Dedifferentiated amniotic fluid mesenchymal stem cell (primary cell): Measurements from ENCODE around the gene MSL1.

Experiments used
- DNase-seq: peaks from one replicate; pipeline ENCODE4 v3.0.0-alpha.2; 2016; ENCODE audit errors: extremely low spot score

MSL1 gene

GRCh38 chr17:40090237-40091119 is 31.3 kb upstream of the MSL1 start:
- DNase-seq = no peak

GRCh38 chr17:40091691-40092397 is 29.9 kb upstream of the MSL1 start:
- no peak for DNase-seq

GRCh38 chr17:40092581-40092980 is 29.2 kb upstream of the MSL1 start:
- no peak for DNase-seq

GRCh38 chr17:40093005-40093579 is 28.7 kb upstream of the MSL1 start:
- no peak for DNase-seq

GRCh38 chr17:40093580-40094201 is 28.1 kb upstream of the MSL1 start:
- no peak for DNase-seq

GRCh38 chr17:40094874-40095273 is 26.9 kb upstream of the MSL1 start:
- DNase-seq = no peak

GRCh38 chr17:40095351-40095943 is 26.3 kb upstream of the MSL1 start:
- no peak for DNase-seq

- no peak for DNase-seq
These were observed 25.6 kb upstream of the MSL1 start for GRCh38 chr17:40095944-40096791.

- no peak for DNase-seq
These were observed 24.7 kb upstream of the MSL1 start for GRCh38 chr17:40097087-40097486.

GRCh38 chr17:40097931-40098845 is 23.6 kb upstream of the MSL1 start:
- DNase-seq = no peak

- peak; percentile 97 for DNase-seq
These were observed 22.7 kb upstream of the MSL1 start for GRCh38 chr17:40098846-40099618.

GRCh38 chr17:40099619-40100418 is 22.0 kb upstream of the MSL1 start:
- DNase-seq = no peak

GRCh38 chr17:40100419-40100668 is 21.4 kb upstream of the MSL1 start, which contains the start of gene NR1D1:
Gene NR1D1, minus strand, starts transcription at chr17:40100589. Its CDS starts 495 bp downstream, at chr17:40100094.
- DNase-seq = no peak

GRCh38 chr17:40100669-40101366 is 21.0 kb upstream of the MSL1 start:
- peak; percentile 99 for DNase-seq

GRCh38 chr17:40101367-40102210 is 20.2 kb upstream of the MSL1 start:
- no peak for DNase-seq

- no peak for DNase-seq
These were observed 18.6 kb upstream of the MSL1 start for GRCh38 chr17:40103071-40103661.
